Right atrium auricular region (tissue), 2 donors: Measurements from ENCODE around the gene PLXNB2. TPM values are rescaled to one million over a fixed set of nuclear protein-coding genes. Genes with fewer than 3 reads are reported as not detected.

ENCODE experiments used
- DNase-seq: peaks from one replicate; pipeline ENCODE4 v3.0.0-alpha.2; 2019; ENCODE audit warnings: low spot score
- H3K27ac ChIP-seq, 2 donors: fragments of 200-600 bp; sonication (generic); 1 replicate in 1 of 2; 2 replicates in 1 of 2; pipeline ENCODE4 v1.5.1; 2016 to 2019
- H3K27me3 ChIP-seq, 2 donors: fragments of 200-600 bp; sonication (generic); one replicate each; pipeline versions ENCODE4 v1.5.1 to v1.6.0; 2017 to 2019
- H3K36me3 ChIP-seq: fragments of 200-600 bp; sonication (generic); one replicate; pipeline ENCODE4 v1.5.1; 2016
- H3K4me1 ChIP-seq, 2 donors: fragments of 200-600 bp; sonication (generic); one replicate each; pipeline versions ENCODE4 v1.5.1 to v1.6.0; 2017 to 2019
- H3K4me3 ChIP-seq, 2 donors: fragments of 200-600 bp; sonication (generic); 1 replicate in 1 of 2; 2 replicates in 1 of 2; pipeline ENCODE4 v1.5.1; 2017 to 2019; ENCODE audit warnings: mild to moderate bottlenecking in 1 of 2, moderate library complexity in 1 of 2
- H3K9me3 ChIP-seq, 2 donors: fragments of 200-600 bp; sonication (generic); one replicate each; pipeline ENCODE4 v1.5.1; 2019
- CTCF ChIP-seq, 2 donors: fragments of 200-600 bp; sonication (generic); IDR thresholded peaks; one replicate each; pipeline ENCODE4 v1.5.1; 2019; ENCODE audit warnings: antibody characterized with exemption in 2 of 2
- total RNA-seq, 2 donors: library from RNA; depleted of rRNA; stranded (reverse); fragments of >200 nt; gene quantifications; one replicate each; pipeline ENCODE4 v1.1.0, GENCODE V29; 2016

PLXNB2 gene
- total RNA-seq, 2 donors from 2014 or later, result 60.3 to 92.8 TPM

GRCh38 chr22:50280022-50280707, 27.3 kb downstream of the PLXNB2 start:
- no peak overlapping the region for H3K27ac ChIP-seq
- DNase-seq, result no peak
- H3K4me1 ChIP-seq, result peaks cover 0 to 18% of the 10 kb centered on the region in 2 donors
- TF ChIP-seq CTCF (IDR thresholded peaks at IDR 0.05), result no peak
- H3K9me3 ChIP-seq, result no peaks in the 10 kb centered on the region
- peaks cover 92% of the 10 kb centered on the region for H3K36me3 ChIP-seq
- no peak overlapping the region for H3K4me3 ChIP-seq
- H3K27me3 ChIP-seq, result no peaks in the 10 kb centered on the region

DNA sequence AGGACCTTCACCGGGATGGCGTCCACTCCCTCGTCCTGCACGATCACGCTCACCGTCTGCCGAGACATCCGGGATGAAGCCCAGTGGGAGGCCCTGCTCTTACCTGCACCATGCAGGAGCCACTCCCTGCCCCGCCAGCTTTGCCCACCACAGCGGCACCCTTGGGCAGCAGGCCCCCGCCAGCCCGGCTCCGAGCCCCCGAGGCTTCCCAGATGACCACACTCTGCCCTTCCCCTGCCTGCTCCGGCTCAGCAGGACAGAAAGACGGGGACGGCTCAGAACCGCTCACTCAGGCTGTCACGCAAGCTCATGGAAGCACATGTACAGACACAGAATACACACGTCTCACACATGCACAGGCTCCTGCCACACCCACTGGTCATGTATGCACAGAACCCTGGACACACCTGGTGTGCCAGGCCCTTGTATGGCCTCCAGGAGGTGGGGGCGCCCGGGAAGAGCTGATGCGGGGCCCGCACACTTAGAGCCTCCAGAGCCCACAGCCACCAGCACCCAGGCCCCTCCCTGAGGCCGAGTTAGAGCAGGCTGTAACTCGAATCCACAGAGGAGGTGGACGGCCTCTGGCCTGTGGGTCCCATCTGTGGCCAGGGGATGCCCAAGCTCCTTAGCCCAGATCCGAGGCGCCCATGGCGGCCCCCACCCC, 28.4 kb downstream of the PLXNB2 start:
- DNase-seq, result no peak
- Histone ChIP-seq H3K27ac (no peak overlapping the region), H3K36me3 (peaks cover 88% of the 10 kb centered on the region), H3K4me1 (peaks cover 0 to 21% of the 10 kb centered on the region in 2 donors), H3K27me3 (no peaks in the 10 kb centered on the region), H3K9me3 (no peaks in the 10 kb centered on the region), H3K4me3 (no peak overlapping the region)
- TF ChIP-seq CTCF (IDR thresholded peaks at IDR 0.05), result no peak

GRCh38 chr22:50278461-50278860, 29.0 kb downstream of the PLXNB2 start:
- H3K36me3 ChIP-seq, result peaks cover 84% of the 10 kb centered on the region
- H3K27me3 ChIP-seq, result no peaks in the 10 kb centered on the region
- no peak for TF ChIP-seq CTCF (IDR thresholded peaks at IDR 0.05)
- no peaks in the 10 kb centered on the region for H3K9me3 ChIP-seq
- H3K27ac ChIP-seq, result no peak overlapping the region
- no peak overlapping the region for H3K4me3 ChIP-seq
- H3K4me1 ChIP-seq, result peaks cover 0 to 24% of the 10 kb centered on the region in 2 donors
- no peak for DNase-seq

DNA sequence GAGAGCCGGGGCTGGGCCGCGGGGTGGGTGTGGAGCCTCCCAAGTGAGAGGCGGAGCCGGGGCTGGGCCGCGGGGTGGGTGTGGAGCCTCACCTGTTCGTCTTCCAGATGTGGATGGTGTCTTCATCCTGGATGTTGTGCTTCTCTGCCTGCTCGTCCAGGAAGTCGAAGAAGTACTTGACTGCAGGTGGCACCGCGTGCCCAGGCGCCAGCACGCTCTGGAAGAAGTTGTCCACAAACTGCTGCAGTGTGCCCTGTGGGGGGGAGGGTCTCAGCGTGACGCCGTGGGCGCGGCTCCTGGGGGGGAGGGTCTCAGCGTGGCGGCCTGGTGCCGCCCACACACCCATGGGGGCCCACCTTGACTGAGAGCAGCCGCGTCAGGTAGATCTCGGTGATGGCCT, 29.7 kb downstream of the PLXNB2 start:
- TF ChIP-seq CTCF (IDR thresholded peaks at IDR 0.05), result no peak
- DNase-seq, result no peak
- peaks cover 77% of the 10 kb centered on the region for H3K36me3 ChIP-seq
- no peaks in the 10 kb centered on the region for H3K27me3 ChIP-seq
- H3K27ac ChIP-seq, result no peak overlapping the region
- no peaks in the 10 kb centered on the region for H3K9me3 ChIP-seq
- no peak overlapping the region for H3K4me3 ChIP-seq
- H3K4me1 ChIP-seq, result peaks cover 0 to 19% of the 10 kb centered on the region in 2 donors

DNA sequence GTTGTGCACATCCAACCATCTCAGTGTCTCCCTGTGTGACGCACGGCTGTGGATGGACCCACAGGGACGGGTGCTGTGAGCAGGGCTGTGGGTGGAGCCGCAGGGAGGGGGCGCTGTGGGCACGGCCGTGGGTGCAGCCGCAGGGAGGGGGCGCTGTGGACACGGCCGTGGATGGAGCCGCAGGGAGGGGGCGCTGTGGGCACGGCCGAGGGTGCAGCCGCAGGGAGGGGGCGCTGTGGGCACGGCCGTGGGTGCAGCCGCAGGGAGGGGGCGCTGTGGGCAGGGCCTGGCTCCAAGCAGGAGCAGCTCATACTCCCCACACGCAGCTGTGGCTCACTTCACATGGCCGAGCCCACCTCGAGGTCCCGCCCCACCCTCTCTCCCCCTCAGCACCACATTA, 31.3 kb downstream of the PLXNB2 start:
- peaks cover 0 to 21% of the 10 kb centered on the region in 2 donors for H3K4me1 ChIP-seq
- H3K27ac ChIP-seq, result peak overlapping the region in 1 of 2 donors; percentile 43
- no peak for DNase-seq
- H3K36me3 ChIP-seq, result peaks cover 61% of the 10 kb centered on the region
- no peaks in the 10 kb centered on the region for H3K27me3 ChIP-seq
- no peak overlapping the region for H3K4me3 ChIP-seq
- no peaks in the 10 kb centered on the region for H3K9me3 ChIP-seq
- peak; percentile 81 to 87 for TF ChIP-seq CTCF (IDR thresholded peaks at IDR 0.05)
